Keratinocyte (primary cell): ENCODE data around the gene BTBD6. TPM values are rescaled to one million over a fixed set of nuclear protein-coding genes. Genes with fewer than 3 reads are reported as not detected.

ENCODE experiments used
- DNase-seq: peaks from one replicate; pipeline ENCODE4 v3.0.0-alpha.2; 2011; ENCODE audit warnings: low read depth, missing footprints, low spot score
- FAIRE-seq: peaks from 2 replicates; lab custom pipeline; 2011; peaks lifted over from hg19 to GRCh38; lab: Jason Lieb, UNC
- H2AFZ ChIP-seq: 2 replicates; pipeline ENCODE4 v1.6.0; 2012; ENCODE audit warnings: low read length, control low read depth, inconsistent platforms; ENCODE audit not compliant: control insufficient read depth
- H3K27ac ChIP-seq: 2 replicates; pipeline ENCODE4 v1.5.1; 2011; ENCODE audit warnings: low read length; ENCODE audit not compliant: control insufficient read depth, insufficient read depth
- H3K27me3 ChIP-seq: 3 replicates; pipeline ENCODE4 v1.6.0; 2011; ENCODE audit warnings: low read length; ENCODE audit not compliant: control insufficient read depth, insufficient read depth; ENCODE audit errors: extremely low read depth
- H3K36me3 ChIP-seq, 2 experiments: 2 replicates in 1 of 2; 3 replicates in 1 of 2; pipeline ENCODE4 v1.5.1; 2011; ENCODE audit warnings: low read length in 2 of 2, mild to moderate bottlenecking in 1 of 2; ENCODE audit not compliant: control insufficient read depth in 2 of 2, insufficient read depth in 2 of 2; ENCODE audit errors: extremely low read depth in 1 of 2
- H3K4me1 ChIP-seq: 3 replicates; pipeline ENCODE4 v1.5.1; 2011; ENCODE audit warnings: low read length; ENCODE audit not compliant: control insufficient read depth, insufficient read depth; ENCODE audit errors: extremely low read depth
- H3K4me2 ChIP-seq: 3 replicates; pipeline ENCODE4 v1.6.0; 2011; ENCODE audit warnings: low read depth, low read length; ENCODE audit not compliant: control insufficient read depth, insufficient read depth; ENCODE audit errors: extremely low read depth
- H3K4me3 ChIP-seq, 3 experiments: fragments of 200-600 bp in 1 of 3; sonication (generic) in 1 of 3; 2 replicates in 2 of 3; 3 replicates in 1 of 3; pipeline ENCODE4 v1.5.1; 2011 to 2016; ENCODE audit warnings: low read length in 3 of 3, mild to moderate bottlenecking in 3 of 3, control low read depth in 2 of 3, inconsistent platforms in 1 of 3, low read depth in 1 of 3, mixed read lengths in 1 of 3, mixed run types in 1 of 3, moderate library complexity in 1 of 3; ENCODE audit not compliant: control insufficient read depth in 2 of 3, insufficient read depth in 2 of 3; ENCODE audit errors: extremely low read depth in 1 of 3
- H3K79me2 ChIP-seq: 2 replicates; pipeline ENCODE4 v1.6.0; 2012; ENCODE audit warnings: low read length; ENCODE audit not compliant: control insufficient read depth, insufficient read depth
- H3K9ac ChIP-seq: 3 replicates; pipeline ENCODE4 v1.6.0; 2011; ENCODE audit warnings: low read length; ENCODE audit not compliant: control insufficient read depth, insufficient read depth; ENCODE audit errors: extremely low read depth
- H3K9me1 ChIP-seq: 3 replicates; pipeline ENCODE4 v1.6.0; 2011; ENCODE audit warnings: low read length; ENCODE audit not compliant: control insufficient read depth, insufficient read depth; ENCODE audit errors: extremely low read depth
- H3K9me3 ChIP-seq: 2 replicates; pipeline ENCODE4 v1.5.1; 2012; ENCODE audit warnings: low read depth, low read length; ENCODE audit not compliant: control insufficient read depth
- H4K20me1 ChIP-seq: 3 replicates; pipeline ENCODE4 v1.6.0; 2011; ENCODE audit warnings: low read length; ENCODE audit not compliant: control insufficient read depth, insufficient read depth; ENCODE audit errors: extremely low read depth
- EZH2 ChIP-seq: IDR thresholded peaks from one replicate; pipeline ENCODE4 v1.6.1; 2012; ENCODE audit warnings: inconsistent platforms, mild to moderate bottlenecking, low read length, moderate library complexity
- dilution Hi-C: fragments of 300-500 bp; cut with MboI; formaldehyde crosslinking; loops from one replicate; pipeline ENCODE4 v1.7.0; 2020; ENCODE audit warnings: low sequenced_read_pairs; ENCODE audit not compliant: extremely low pct_ligation_motif_present
- polyA plus RNA-seq, 5 experiments: library from polyadenylated mRNA; depleted of rRNA in 3 of 5; stranded (reverse) in 3 of 5; stranded (forward) in 1 of 5; unstranded in 1 of 5; fragments of >200 nt; gene quantifications; 1 replicate in 1 of 5; 2 replicates in 3 of 5; 3 replicates in 1 of 5; pipeline versions ENCODE4 v1.2.1 to v1.2.3, GENCODE V29; 2011 to 2012; ENCODE audit warnings: missing spikeins in 2 of 5, low read depth in 1 of 5, low replicate concordance in 1 of 5
- TF ChIP-seq, protein P1 (sequence below), 3 experiments: IDR thresholded peaks in 1 of 3; conservative IDR thresholded peaks in 1 of 3; optimal IDR thresholded peaks in 1 of 3; 2 replicates in 2 of 3; 3 replicates in 1 of 3; pipeline versions ENCODE3 to v1.5.1; 2011; ENCODE audit warnings: low read length in 3 of 3, mild to moderate bottlenecking in 3 of 3, moderate library complexity in 2 of 3, control low read depth in 1 of 3, inconsistent platforms in 1 of 3; ENCODE audit not compliant: insufficient read depth in 2 of 3; ENCODE audit errors: extremely low read depth in 1 of 3

Gene BTBD6
- polyA plus RNA-seq, 1 donor (not counting 4 experiments of a cell fraction or from before 2014, with no cell fraction given), result 22.2 TPM

GRCh38 chr14:105203701-105204100 is 44.6 kb upstream of the BTBD6 start:
- no peaks in the 10 kb centered on the region for H3K36me3 ChIP-seq
- DNase-seq (no peak), FAIRE-seq (no peak)
- H3K9me3 ChIP-seq, result no peaks in the 10 kb centered on the region
- H3K27ac ChIP-seq, result no peak overlapping the region
- H3K4me3 ChIP-seq, result no peak overlapping the region
- H2AFZ ChIP-seq, result no peak overlapping the region
- H4K20me1 ChIP-seq, result no peaks in the 10 kb centered on the region
- H3K9ac ChIP-seq, result no peak overlapping the region
- H3K4me2 ChIP-seq, result no peak overlapping the region
- no peaks in the 10 kb centered on the region for H3K79me2 ChIP-seq
- dilution Hi-C loops, result no loop called here
- peaks cover 11% of the 10 kb centered on the region for H3K4me1 ChIP-seq
- H3K27me3 ChIP-seq, result no peaks in the 10 kb centered on the region
- TF ChIP-seq, protein P1, sequence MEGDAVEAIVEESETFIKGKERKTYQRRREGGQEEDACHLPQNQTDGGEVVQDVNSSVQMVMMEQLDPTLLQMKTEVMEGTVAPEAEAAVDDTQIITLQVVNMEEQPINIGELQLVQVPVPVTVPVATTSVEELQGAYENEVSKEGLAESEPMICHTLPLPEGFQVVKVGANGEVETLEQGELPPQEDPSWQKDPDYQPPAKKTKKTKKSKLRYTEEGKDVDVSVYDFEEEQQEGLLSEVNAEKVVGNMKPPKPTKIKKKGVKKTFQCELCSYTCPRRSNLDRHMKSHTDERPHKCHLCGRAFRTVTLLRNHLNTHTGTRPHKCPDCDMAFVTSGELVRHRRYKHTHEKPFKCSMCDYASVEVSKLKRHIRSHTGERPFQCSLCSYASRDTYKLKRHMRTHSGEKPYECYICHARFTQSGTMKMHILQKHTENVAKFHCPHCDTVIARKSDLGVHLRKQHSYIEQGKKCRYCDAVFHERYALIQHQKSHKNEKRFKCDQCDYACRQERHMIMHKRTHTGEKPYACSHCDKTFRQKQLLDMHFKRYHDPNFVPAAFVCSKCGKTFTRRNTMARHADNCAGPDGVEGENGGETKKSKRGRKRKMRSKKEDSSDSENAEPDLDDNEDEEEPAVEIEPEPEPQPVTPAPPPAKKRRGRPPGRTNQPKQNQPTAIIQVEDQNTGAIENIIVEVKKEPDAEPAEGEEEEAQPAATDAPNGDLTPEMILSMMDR (optimal IDR thresholded peaks at IDR 0.05 in 1 of 3, IDR thresholded peaks at IDR 0.05 in 1 of 3, conservative IDR thresholded peaks at IDR 0.05 in 1 of 3; ENCODE audit: extremely low read depth in 1 of 3, insufficient read depth in 2 of 3, low read length in 3 of 3), result no peak
- no peak for TF ChIP-seq EZH2
- no peaks in the 10 kb centered on the region for H3K9me1 ChIP-seq

GRCh38 chr14:105204206-105204930 is 44.0 kb upstream of the BTBD6 start:
- DNase-seq, result peak; percentile 58
- Histone ChIP-seq H2AFZ (peak overlapping the region; percentile 8), H3K4me2 (peak overlapping the region; percentile 35), H3K9ac (no peak overlapping the region), H3K4me1 (peaks cover 11% of the 10 kb centered on the region), H4K20me1 (no peaks in the 10 kb centered on the region), H3K9me1 (no peaks in the 10 kb centered on the region), H3K9me3 (no peaks in the 10 kb centered on the region), H3K4me3 (no peak overlapping the region), H3K27ac (no peak overlapping the region), H3K79me2 (no peaks in the 10 kb centered on the region), H3K36me3 (no peaks in the 10 kb centered on the region), H3K27me3 (no peaks in the 10 kb centered on the region)
- dilution Hi-C loops, result no loop called here
- FAIRE-seq, result peak; percentile 46
- no peak for TF ChIP-seq EZH2
- TF ChIP-seq, protein P1 (optimal IDR thresholded peaks at IDR 0.05 in 1 of 3, IDR thresholded peaks at IDR 0.05 in 1 of 3, conservative IDR thresholded peaks at IDR 0.05 in 1 of 3; ENCODE audit: extremely low read depth in 1 of 3, insufficient read depth in 2 of 3, low read length in 3 of 3), result no peak
